T-helper 2 cell treated with Interferon-gamma antibody and Interleukin-4, amounts not matched to agents 100 ng/mL and 5 ng/mL, for 36 hours (primary cell): Measurements from ENCODE around the gene GRP. TPM values are rescaled to one million over a fixed set of nuclear protein-coding genes. Genes with fewer than 3 reads are reported as not detected.

Source experiments
- intact Hi-C: fragments of 100-400 bp; cut with micrococcal nuclease; formaldehyde crosslinking; loops from one replicate; pipeline ENCODE4 v1.15.1; 2023
- total RNA-seq: library from RNA; stranded (reverse); gene quantifications from 2 replicates; pipeline ENCODE4 v1.2.3, GENCODE V29; 2022

The GRP gene
- total RNA-seq = not detected in 2 replicates

DNA sequence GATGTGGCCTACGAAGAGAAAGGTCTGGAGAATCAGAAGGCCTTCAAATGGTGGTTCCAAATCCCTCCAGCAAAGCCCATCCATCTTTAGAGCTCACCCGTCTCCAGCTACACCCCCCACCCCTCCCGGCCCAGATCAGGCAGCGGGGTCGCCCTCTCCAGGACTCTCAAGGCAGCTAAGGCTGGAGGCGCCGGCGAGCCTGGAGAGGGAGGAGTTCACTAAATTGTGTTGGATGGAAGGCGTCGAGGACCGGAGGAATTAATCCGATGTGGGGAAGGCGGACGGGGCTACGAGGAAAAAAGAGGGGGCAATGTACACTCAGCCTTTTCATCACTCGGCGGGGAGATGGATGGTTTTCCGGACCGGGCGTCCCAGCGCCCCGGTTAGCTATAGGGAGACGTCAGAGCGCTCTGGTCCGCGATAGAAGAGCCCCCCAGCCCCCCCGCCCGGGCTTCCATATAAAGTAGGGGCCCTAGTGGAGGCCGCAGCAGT is at the start of gene GRP:
Gene GRP, plus strand, starts transcription at position 487 of the 492 bp plus-strand sequence. CDS start 108 bp downstream, outside the sequence.
- intact Hi-C loops = loop anchor here (5.0 kb wide), 1 partner anchor 48 kb away; no protein-coding TSS in a partner anchor

- intact Hi-C loops = no loop called here
Observed at GRCh38 chr18:59172664-59173249, 47.2 kb upstream of the GRP start.

DNA sequence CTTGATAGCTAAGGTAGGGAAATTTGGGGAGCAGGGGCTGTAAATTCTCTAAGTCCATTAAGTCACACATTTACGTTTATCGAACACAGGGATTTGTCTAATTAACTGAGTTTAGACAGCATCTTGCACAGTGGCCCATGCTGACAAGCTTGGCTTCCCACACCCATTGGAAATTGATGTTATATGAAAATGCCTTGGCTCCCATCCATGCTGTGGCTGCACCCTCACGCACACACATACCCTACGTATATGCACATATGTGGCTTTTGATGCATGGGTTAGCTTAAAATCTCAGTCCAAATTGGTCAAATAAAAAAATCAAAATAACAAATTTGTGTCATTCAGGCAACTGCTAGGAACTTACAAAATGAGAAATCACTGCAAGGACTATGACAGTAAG is 42.5 kb upstream of the GRP start:
- intact Hi-C loops = no loop called here

GRCh38 chr18:59180150-59180845 is 39.7 kb upstream of the GRP start:
- intact Hi-C loops = no loop called here

DNA sequence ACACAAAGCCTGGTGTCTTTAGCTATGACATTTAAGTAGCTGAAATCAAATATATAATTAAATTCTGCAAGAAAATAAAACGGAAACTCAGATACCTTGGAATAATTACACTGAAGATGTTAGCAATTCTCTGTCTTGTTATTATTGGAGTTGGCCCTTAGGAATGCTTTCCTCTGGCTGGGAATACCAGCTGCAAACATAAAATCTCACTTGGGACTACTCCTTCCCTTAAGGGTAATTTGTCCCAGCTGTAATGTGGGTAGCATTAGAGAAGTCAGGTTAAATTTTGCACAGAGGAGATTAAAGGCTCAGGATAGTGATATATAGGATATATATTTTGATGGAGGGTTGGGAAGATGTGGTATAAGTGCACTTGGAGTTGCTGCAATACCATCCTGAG is 37.3 kb upstream of the GRP start:
- intact Hi-C loops = no loop called here

GRCh38 chr18:59189008-59189407 is 30.9 kb upstream of the GRP start:
- intact Hi-C loops = no loop called here

- intact Hi-C loops = no loop called here
Observed at GRCh38 chr18:59189746-59190145, 30.2 kb upstream of the GRP start.

DNA sequence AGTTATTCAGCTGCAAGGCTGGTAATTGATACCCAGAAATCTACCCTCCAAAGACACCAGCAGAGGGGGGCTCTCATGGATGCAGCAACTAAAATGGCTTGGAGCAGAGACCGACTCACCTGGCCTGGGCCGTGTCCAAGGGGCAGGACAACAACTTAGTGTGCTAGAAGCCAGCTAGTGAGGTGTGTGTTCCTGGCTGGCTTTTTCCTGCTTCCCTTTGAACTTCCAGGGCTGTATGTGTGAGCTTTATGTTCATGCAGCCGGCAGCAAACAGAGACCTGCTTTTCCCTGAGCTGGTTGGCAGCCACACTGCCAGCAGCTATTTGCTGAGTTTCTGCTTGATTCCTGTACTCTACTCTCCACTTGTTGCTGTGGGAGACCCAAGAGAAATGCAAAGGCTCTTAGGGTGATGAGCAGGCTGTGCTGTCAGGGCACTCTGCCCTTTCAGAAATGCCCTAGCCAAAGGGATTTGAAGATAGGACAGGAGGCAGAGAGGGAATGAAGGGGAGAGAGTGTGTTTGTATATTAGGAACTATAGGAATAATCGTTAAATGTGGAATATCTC is 23.7 kb upstream of the GRP start:
- intact Hi-C loops = no loop called here

DNA sequence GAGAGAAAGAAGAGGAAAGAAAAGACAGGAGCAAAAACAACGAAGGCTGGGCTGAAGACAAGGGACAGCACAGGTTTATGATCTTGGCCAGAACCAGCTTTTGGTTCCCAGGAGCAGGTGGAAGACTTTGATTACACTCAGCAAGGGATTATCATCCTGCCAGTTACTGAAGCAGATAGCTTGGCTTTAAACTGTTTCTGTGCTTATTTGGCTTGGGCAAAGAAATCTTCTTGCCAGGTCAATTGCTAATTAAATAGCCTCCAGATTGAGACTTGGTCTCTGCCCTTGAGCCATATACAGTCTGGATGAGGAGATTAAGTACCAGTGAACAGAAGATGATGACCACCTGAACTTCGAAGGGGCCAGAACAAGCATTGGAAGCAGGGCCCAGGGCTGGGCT is 22.3 kb upstream of the GRP start:
- intact Hi-C loops = no loop called here

- intact Hi-C loops = no loop called here
Observed at GRCh38 chr18:59198215-59198614, 21.7 kb upstream of the GRP start.

GRCh38 chr18:59200787-59201186 is 19.2 kb upstream of the GRP start:
- intact Hi-C loops = no loop called here

DNA sequence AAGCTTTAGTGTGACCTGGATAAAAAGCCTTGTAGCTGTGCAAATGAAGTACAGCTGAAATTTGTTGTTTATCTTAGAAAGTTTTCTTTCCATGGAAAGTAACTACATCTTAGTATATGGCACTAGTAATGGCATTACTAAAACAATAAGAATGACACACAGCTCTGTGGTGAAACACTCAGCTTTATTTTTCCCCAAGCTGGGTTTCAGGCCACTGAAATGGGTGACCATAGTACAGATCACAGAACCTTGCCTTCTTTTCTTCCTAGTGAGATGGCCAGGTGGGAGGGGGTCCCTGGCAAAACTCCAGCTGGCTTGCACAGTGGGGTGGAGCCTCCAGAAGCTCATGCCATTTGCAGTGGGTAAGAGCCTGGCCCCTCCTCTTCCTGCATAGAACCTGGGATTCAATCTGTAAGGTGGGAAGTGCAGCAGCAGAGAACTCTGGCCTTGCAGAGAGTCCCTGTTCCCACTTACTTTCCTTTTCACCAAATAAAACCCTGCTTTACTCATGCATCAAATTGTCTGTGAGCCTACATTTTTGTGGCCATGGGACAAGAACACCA is 17.6 kb upstream of the GRP start:
- intact Hi-C loops = no loop called here

DNA sequence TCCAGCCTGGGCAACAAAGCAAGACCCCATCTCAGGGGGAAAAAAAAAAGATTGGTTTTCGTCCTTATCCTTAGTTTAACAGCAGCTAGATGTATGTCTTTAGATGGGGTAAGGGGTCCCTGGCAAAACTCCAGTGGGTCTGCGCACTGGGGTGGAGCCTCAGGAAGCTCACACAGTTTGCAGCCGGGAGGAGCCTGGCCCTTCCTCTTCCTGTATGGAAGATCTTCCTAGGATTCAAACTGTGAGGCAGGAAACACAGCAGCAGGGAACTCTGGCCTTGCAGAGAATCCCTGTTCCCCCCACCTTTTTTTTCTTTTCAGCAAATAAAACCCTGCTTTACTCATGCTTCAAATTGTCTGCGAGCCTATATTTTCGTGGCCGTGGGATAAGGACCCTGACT is 12.5 kb upstream of the GRP start:
- intact Hi-C loops = no loop called here

DNA sequence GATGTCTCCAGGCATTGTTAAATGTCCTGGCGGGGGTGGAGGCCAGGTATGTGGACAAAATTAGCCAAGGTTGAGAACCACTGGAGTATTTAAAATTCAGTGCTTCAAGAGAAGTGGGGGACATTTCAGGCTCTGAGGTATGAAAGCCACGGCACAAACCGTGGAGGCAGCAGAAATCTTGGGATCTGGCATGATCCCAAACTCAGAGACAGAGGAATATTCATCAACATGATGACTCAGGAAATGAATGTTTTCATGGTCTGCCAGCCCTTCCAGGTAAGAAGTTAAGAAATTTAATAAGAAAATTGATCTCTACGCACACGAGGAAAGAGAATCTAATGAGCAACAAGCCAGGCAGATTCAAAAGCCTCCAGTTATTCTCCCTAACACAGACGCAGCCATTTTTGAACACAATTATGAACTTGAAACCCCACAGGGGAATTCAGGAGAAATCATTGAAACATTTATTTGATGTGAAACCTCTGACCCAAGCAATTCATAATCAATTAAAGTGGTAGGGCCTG is 11.3 kb upstream of the GRP start:
- intact Hi-C loops = no loop called here

DNA sequence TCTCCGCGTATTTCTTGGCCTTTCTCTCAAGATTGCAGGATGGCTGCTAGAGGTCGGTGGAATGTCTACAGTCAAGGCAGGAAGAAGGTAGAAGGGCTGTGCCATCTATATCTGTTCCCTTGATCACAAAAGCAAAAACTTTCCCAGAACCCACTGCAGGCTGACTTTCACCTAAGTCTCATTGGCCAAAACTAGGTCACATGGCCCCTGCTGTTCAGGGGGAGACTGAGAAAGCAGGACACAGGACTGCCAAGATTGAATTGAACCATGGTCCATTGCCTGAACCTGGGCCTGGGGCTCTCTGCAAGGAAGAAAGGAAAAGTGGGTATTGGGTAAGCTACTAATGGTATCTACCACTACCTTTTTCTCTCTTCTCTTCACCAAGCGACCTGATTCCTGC is 9.7 kb upstream of the GRP start:
- intact Hi-C loops = no loop called here

DNA sequence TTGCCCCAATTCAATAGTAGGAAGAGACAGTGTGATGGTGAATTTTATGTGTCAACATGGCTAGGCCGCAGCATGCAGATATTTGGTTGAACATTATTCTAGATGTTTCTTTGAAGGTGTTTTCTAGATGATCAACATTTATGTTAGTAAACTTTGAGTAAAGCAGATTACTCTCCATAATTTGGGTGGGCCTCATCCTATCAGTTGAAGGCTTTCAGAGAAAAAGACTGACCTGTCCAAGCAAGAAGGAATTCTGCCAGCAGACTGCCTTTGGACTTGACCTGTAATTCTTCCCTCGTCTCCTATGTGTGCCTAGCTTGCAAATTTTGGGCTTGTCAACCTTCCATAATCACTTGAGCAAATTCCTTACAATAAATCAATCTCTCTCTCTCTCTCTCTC is 8.3 kb upstream of the GRP start:
- intact Hi-C loops = no loop called here

DNA sequence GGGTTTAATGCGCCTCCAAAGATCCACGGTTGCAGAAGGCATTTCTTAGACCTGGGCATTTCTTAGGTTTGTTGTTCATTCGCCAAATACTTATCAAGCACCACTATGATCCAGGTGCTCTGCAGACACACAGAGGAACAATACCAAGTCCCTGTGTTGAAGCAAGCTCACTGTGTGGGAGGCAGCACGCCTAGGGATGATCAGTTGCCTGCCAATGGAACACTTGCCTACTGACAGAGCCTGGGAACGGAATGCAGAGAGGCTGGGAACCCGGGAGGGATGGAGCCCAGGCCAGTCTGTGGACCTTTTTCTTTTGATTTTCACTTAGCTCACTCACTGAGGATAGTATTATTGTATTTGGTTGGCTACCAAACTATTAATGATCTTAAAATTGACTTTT is 1.9 kb upstream of the GRP start:
- intact Hi-C loops = no loop called here

GRCh38 chr18:59220164-59220783 is 316 bp downstream of the GRP start:
- intact Hi-C loops = loop anchor here (5.0 kb wide), 1 partner anchor 47 kb away; no protein-coding TSS in a partner anchor

GRCh38 chr18:59220784-59221765 is 1.1 kb downstream of the GRP start:
- intact Hi-C loops = loop anchor here (5.0 kb wide), 1 partner anchor 46 kb away; no protein-coding TSS in a partner anchor

- intact Hi-C loops = loop anchor here (5.0 kb wide), 1 partner anchor 45 kb away; no protein-coding TSS in a partner anchor
Observed at GRCh38 chr18:59222341-59222740, 2.4 kb downstream of the GRP start.
